ENCODE measurements around the gene ETV5.

Gene ETV5

DNA sequence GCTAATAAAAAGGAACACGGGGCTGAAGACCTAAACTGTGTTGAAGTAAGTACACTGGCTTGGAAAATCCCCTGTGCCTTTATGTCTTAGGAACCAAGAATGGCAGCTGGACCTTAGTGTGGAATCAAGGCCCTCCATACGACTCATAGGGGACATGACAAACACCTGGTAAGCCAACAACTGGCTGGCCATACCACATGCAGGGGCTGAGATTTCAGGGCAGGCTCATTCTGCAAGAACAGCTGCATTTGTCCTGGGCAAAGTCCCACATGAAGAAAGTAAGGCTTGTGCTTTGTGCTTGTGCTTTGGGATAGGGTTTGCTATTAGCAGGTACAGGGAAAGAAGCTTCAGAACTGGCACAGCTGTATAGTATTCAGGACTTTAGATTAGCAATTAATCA, 18.0 kb downstream of the ETV5 start:
- Histone ChIP-seq H3K4me3 (no peak overlapping the region), H3K27ac (no peak overlapping the region)
- no peak for DNase-seq (ENCODE audit: low spot score)
- TF ChIP-seq, protein P1, sequence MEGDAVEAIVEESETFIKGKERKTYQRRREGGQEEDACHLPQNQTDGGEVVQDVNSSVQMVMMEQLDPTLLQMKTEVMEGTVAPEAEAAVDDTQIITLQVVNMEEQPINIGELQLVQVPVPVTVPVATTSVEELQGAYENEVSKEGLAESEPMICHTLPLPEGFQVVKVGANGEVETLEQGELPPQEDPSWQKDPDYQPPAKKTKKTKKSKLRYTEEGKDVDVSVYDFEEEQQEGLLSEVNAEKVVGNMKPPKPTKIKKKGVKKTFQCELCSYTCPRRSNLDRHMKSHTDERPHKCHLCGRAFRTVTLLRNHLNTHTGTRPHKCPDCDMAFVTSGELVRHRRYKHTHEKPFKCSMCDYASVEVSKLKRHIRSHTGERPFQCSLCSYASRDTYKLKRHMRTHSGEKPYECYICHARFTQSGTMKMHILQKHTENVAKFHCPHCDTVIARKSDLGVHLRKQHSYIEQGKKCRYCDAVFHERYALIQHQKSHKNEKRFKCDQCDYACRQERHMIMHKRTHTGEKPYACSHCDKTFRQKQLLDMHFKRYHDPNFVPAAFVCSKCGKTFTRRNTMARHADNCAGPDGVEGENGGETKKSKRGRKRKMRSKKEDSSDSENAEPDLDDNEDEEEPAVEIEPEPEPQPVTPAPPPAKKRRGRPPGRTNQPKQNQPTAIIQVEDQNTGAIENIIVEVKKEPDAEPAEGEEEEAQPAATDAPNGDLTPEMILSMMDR (IDR thresholded peaks at IDR 0.05), result no peak

DNA sequence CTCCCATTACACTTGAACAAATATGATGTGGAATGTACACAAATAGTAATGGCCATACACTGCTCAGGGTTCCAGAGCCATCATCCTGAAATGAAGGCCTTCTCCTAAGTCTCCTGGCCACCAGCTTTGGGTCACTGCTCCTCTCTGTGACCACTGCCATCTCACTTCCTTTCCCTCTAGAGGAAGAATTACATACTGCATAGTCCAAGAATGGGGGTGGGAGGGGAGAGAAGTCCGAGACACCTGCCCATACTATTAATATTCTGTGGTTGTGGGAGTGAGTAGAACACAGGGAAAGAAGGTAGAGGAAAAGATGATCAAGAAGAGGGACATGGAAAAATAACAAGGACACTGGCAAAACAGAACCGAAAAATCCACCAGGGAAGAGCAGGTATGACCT, 20.6 kb downstream of the ETV5 start:
- no peak overlapping the region for H3K4me3 ChIP-seq
- H3K27ac ChIP-seq, result no peak overlapping the region
- TF ChIP-seq, protein P1 (IDR thresholded peaks at IDR 0.05), result no peak

DNA sequence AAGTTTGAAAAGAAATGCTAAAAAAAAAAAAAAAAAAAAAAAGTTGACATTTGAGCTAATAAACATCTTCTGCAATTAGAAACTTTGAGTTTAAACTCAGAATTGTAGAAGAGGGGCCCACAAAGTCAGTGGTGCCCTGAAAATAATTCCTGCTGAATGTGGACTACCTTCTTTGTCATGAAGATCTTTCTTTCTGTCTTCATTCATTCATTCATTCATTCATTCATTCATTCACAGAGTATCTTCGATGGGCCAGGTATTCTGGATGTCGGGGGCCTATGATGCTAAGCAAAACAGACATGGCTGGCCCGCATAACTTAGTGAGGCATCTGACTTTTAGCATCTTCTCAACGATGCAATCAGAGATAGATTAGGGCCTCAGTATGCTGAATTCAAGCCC, 24.6 kb downstream of the ETV5 start:
- Histone ChIP-seq H3K27ac (no peak overlapping the region), H3K4me3 (no peak overlapping the region)
- TF ChIP-seq, protein P1 (IDR thresholded peaks at IDR 0.05), result no peak
- no peak for DNase-seq (ENCODE audit: low spot score)

More for the DNA sequence above, 20.6 kb downstream of the ETV5 start:
- DNase-seq (ENCODE audit: low spot score), result no peak

DNA sequence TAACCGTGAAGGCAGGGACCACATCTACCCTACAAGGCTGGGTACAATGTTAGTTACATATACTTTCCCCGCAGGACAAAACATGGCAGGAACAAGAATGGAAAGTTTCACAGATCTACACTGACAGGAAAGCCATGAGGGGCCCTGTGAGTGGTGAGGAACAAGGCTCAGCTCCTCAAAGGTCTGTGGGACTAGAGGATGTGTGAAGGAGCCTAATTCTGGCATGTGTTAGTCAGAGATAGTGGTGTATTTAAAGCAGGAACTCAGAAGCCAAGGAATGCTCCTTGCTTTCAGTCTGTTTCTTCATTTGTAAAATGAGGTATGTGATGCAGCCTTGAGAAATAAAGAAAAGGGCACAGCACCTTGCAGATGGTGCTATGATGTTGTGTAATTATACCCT, 25.1 kb downstream of the ETV5 start:
- TF ChIP-seq, protein P1 (IDR thresholded peaks at IDR 0.05), result no peak
- Histone ChIP-seq H3K4me3 (no peak overlapping the region), H3K27ac (no peak overlapping the region)
- DNase-seq (ENCODE audit: low spot score), result no peak

DNA sequence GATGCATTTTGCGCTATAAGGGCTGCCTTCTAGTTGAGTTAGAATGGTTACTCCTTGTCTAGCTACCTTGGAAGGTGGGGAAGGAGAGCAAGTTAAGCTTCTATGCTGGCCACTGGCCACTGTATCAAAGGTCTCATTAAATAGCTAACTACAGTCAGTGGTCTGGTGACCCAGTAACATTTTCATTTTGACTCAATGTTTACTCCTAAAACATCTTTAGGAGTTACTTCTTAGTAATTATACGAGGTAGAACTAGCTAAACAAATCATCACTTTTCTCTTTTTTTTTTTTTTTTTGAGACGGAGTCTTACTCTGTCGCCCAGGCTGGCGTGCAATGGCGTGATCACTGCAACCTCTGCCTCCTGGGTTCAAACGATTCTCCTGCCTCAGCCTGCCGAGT, 26.7 kb downstream of the ETV5 start:
- Histone ChIP-seq H3K4me3 (no peak overlapping the region), H3K27ac (no peak overlapping the region)
- DNase-seq (ENCODE audit: low spot score), result no peak
- TF ChIP-seq, protein P1 (IDR thresholded peaks at IDR 0.05), result no peak

DNA sequence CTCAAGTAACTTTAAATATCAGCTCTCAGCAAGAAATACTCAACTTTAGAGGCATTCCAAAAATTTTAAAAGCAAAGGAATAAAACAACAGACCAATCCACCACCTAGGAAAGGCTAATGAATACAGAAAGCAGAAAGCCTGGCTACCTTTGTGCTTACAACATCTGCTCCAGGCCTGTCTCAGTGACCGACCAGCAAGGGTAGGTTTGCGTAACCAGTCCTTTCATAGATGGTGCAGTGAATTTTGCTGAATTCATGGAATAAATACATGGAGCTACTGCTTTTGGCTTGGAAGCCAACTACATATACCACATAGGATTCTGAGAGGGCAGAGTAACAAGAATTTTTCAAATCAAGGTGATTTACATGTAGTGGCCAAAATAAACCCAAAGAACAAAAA, 27.2 kb downstream of the ETV5 start:
- no peak for DNase-seq (ENCODE audit: low spot score)
- TF ChIP-seq, protein P1 (IDR thresholded peaks at IDR 0.05), result no peak
- no peak overlapping the region for H3K27ac ChIP-seq
- H3K4me3 ChIP-seq, result no peak overlapping the region

DNA sequence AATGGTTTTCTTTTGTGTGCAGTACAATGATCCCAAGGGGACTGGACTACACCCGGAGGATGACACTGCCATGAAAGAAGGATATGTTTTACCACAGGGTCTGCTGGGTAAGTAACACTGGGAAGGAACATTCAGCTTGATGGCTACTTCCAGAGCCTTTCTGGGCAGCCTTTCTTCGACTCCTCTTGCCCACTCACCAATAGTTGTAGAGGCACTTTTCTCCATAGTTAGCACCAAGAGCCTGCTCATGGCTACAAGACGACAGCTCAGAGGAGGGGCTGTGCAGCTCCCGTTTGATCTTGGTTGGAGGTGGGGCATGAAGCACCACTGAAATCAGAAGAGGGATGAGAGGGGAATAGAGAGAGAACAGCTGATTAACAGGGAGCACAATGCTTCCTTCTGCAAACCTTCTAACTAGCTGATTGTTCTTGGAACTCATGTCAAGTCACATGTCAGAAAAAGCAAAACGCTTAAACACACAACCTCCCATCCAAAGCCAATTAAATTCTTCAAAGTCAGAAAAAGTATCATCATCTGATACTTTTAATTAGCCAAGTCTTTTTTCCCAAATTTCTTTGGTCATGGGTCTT, 27.9 kb downstream of the ETV5 start:
- TF ChIP-seq, protein P1 (IDR thresholded peaks at IDR 0.05), result no peak
- H3K4me3 ChIP-seq, result no peak overlapping the region
- no peak overlapping the region for H3K27ac ChIP-seq
- no peak for DNase-seq (ENCODE audit: low spot score)

All from coronary artery (tissue), 2 donors.